CD4-positive, alpha-beta memory T cell (primary cell): Measurements from ENCODE around the gene SLC2A10. TPM values are rescaled to one million over a fixed set of nuclear protein-coding genes. Genes with fewer than 3 reads are reported as not detected.

Experiments used
- CTCF ChIA-PET: fragments of 350-600 bp; sonication (Branson Sonifier 250); formaldehyde crosslinking; loops from one replicate; lab custom pipeline; 2021; ENCODE audit warnings: inconsistent platforms; ENCODE audit not compliant: partially characterized antibody; lab: Charles Lee
- POLR2A ChIA-PET: fragments of 350-600 bp; sonication (Branson Sonifier 250); formaldehyde crosslinking; loops from one replicate; lab custom pipeline; 2021; ENCODE audit not compliant: partially characterized antibody; lab: Charles Lee
- DNase-seq, 5 donors: peaks; one replicate each; pipeline versions ENCODE4 v3.0.0 to v3.0.0-alpha.2; 2020 to 2022; ENCODE audit warnings: mixed read lengths in 1 of 5
- H3K27ac ChIP-seq: one replicate; pipeline ENCODE4 v1.7.0; 2013; ENCODE audit warnings: low read depth, low read length
- H3K27me3 ChIP-seq: 2 replicates; pipeline ENCODE4 v1.7.0; 2013; ENCODE audit warnings: mild to moderate bottlenecking, low read length, moderate library complexity; ENCODE audit not compliant: insufficient read depth
- H3K36me3 ChIP-seq: 2 replicates; pipeline ENCODE4 v1.7.0; 2013; ENCODE audit warnings: mild to moderate bottlenecking, low read length, moderate library complexity; ENCODE audit not compliant: insufficient read depth
- H3K4me1 ChIP-seq: 2 replicates; pipeline ENCODE4 v1.7.0; 2013; ENCODE audit warnings: mild to moderate bottlenecking, low read length, moderate library complexity; ENCODE audit not compliant: insufficient read depth
- H3K4me3 ChIP-seq, 2 donors: one replicate each; pipeline ENCODE4 v1.7.0; 2013; ENCODE audit warnings: low read length in 2 of 2, mild to moderate bottlenecking in 1 of 2
- H3K9me3 ChIP-seq, 2 donors: one replicate each; pipeline ENCODE4 v1.7.0; 2013; ENCODE audit warnings: low read length in 2 of 2, control low read depth in 1 of 2; ENCODE audit not compliant: control insufficient read depth in 1 of 2
- H3K27ac Mint-ChIP-seq, 7 donors: one replicate each; pipeline ENCODE4 v1.8.0; 2020 to 2021; ENCODE audit warnings: mixed read lengths in 7 of 7, mild to moderate bottlenecking in 6 of 7, inconsistent platforms in 3 of 7, moderate library complexity in 3 of 7
- H3K27me3 Mint-ChIP-seq, 2 donors: one replicate each; pipeline ENCODE4 v1.8.0; 2020 to 2021; ENCODE audit warnings: mixed read lengths in 2 of 2
- H3K36me3 Mint-ChIP-seq, 2 donors: one replicate each; pipeline ENCODE4 v1.8.0; 2020 to 2021; ENCODE audit warnings: mixed read lengths in 2 of 2, inconsistent platforms in 1 of 2, mild to moderate bottlenecking in 1 of 2
- H3K4me1 Mint-ChIP-seq, 4 donors: one replicate each; pipeline ENCODE4 v1.8.0; 2020 to 2021; ENCODE audit warnings: mixed read lengths in 4 of 4, mild to moderate bottlenecking in 1 of 4
- H3K4me3 Mint-ChIP-seq, 8 donors: one replicate each; pipeline ENCODE4 v1.8.0; 2020 to 2021; ENCODE audit warnings: mixed read lengths in 8 of 8, mild to moderate bottlenecking in 7 of 8, moderate library complexity in 6 of 8, inconsistent platforms in 3 of 8
- H3K9me3 Mint-ChIP-seq, 8 donors: one replicate each; pipeline ENCODE4 v1.8.0; 2020 to 2021; ENCODE audit warnings: mixed read lengths in 8 of 8, mild to moderate bottlenecking in 5 of 8, inconsistent platforms in 3 of 8, moderate library complexity in 1 of 8
- intact Hi-C: fragments of 100-400 bp; cut with micrococcal nuclease; formaldehyde crosslinking; loops from one replicate; pipeline ENCODE4 v1.15.1; 2023
- polyA plus RNA-seq, 2 donors: library from polyadenylated mRNA; unstranded; fragments of 300-500 nt; fragmentation: Illumina TruSeq; gene quantifications; one replicate each; pipeline ENCODE4 v1.2.3, GENCODE V29; 2021
- total RNA-seq, 2 experiments: library from RNA; stranded (reverse); gene quantifications; one replicate each; pipeline ENCODE4 v1.2.3, GENCODE V29; 2021

SLC2A10 gene
- total and polyA plus RNA-seq, 4 experiments from 2014 or later: not detected

GRCh38 chr20:46749147-46749546 lies 39.7 kb downstream of the SLC2A10 start:
- Mint-ChIP-seq H3K4me3 (no peak overlapping the region), H3K36me3 (no peaks in the 10 kb centered on the region), H3K27ac (no peak overlapping the region), H3K9me3 (peaks cover 0 to 3% (median 0%) of the 10 kb centered on the region in 8 donors), H3K27me3 (peaks cover 35 to 44% of the 10 kb centered on the region in 2 donors), H3K4me1 (peaks cover 0 to 4% (median 1%) of the 10 kb centered on the region in 4 donors)
- Histone ChIP-seq H3K27me3 (no peaks in the 10 kb centered on the region), H3K9me3 (no peaks in the 10 kb centered on the region), H3K36me3 (no peaks in the 10 kb centered on the region), H3K27ac (no peak overlapping the region), H3K4me3 (no peak overlapping the region), H3K4me1 (no peaks in the 10 kb centered on the region)
- CTCF ChIA-PET: interaction anchor here (1.0 kb wide), 1 partner anchor 635 kb away, joined by 4 read pairs; no protein-coding TSS in a partner anchor
- POLR2A ChIA-PET: no interaction called here
- intact Hi-C loops: no loop called here
- DNase-seq: no peak

- H3K4me3 Mint-ChIP-seq: no peak overlapping the region
- H3K4me3 ChIP-seq: no peak overlapping the region
- CTCF ChIA-PET: interaction anchor here (0.9 to 3.7 kb wide), 4 partner anchors 11 to 13 kb away, joined by 3 to 21 read pairs (median 6); no protein-coding TSS in a partner anchor
- H3K4me1 ChIP-seq: no peaks in the 10 kb centered on the region
- peaks cover 23 to 33% of the 10 kb centered on the region in 2 donors for H3K27me3 Mint-ChIP-seq
- peaks cover 0 to 4% (median 1%) of the 10 kb centered on the region in 4 donors for H3K4me1 Mint-ChIP-seq
- H3K27ac ChIP-seq: no peak overlapping the region
- intact Hi-C loops: no loop called here
- POLR2A ChIA-PET: no interaction called here
- H3K9me3 Mint-ChIP-seq: peaks cover 0 to 2% (median 0%) of the 10 kb centered on the region in 8 donors
- H3K36me3 Mint-ChIP-seq: no peaks in the 10 kb centered on the region
- no peaks in the 10 kb centered on the region for H3K36me3 ChIP-seq
- H3K27ac Mint-ChIP-seq: no peak overlapping the region
- no peaks in the 10 kb centered on the region for H3K27me3 ChIP-seq
- no peak for DNase-seq
- no peaks in the 10 kb centered on the region for H3K9me3 ChIP-seq
Observed at GRCh38 chr20:46751856-46752255, 42.4 kb downstream of the SLC2A10 start.

- no peaks in the 10 kb centered on the region for H3K9me3 ChIP-seq
- no peaks in the 10 kb centered on the region for H3K36me3 ChIP-seq
- DNase-seq: peak in 4 of 5 donors; percentile 13 to 32 (median 24)
- no peak overlapping the region for H3K27ac Mint-ChIP-seq
- H3K27me3 ChIP-seq: no peaks in the 10 kb centered on the region
- H3K36me3 Mint-ChIP-seq: no peaks in the 10 kb centered on the region
- H3K4me3 Mint-ChIP-seq: no peak overlapping the region
- peaks cover 21 to 25% of the 10 kb centered on the region in 2 donors for H3K27me3 Mint-ChIP-seq
- no peaks in the 10 kb centered on the region for H3K4me1 ChIP-seq
- ChIA-PET CTCF (interaction anchor here (1.2 to 3.7 kb wide), 4 partner anchors 11 to 25 kb away, joined by 3 to 21 read pairs (median 7); no protein-coding TSS in a partner anchor), POLR2A (no interaction called here)
- H3K9me3 Mint-ChIP-seq: no peaks in the 10 kb centered on the region
- intact Hi-C loops: no loop called here
- peaks cover 0 to 4% (median 1%) of the 10 kb centered on the region in 4 donors for H3K4me1 Mint-ChIP-seq
- H3K27ac ChIP-seq: no peak overlapping the region
- no peak overlapping the region for H3K4me3 ChIP-seq
Observed at GRCh38 chr20:46752728-46753127, 43.3 kb downstream of the SLC2A10 start.

- peaks cover 3 to 10% (median 5%) of the 10 kb centered on the region in 4 donors for H3K4me1 Mint-ChIP-seq
- no peak overlapping the region for H3K27ac ChIP-seq
- no peaks in the 10 kb centered on the region for H3K4me1 ChIP-seq
- H3K27ac Mint-ChIP-seq: no peak overlapping the region
- peaks cover 12 to 14% of the 10 kb centered on the region in 2 donors for H3K27me3 Mint-ChIP-seq
- intact Hi-C loops: no loop called here
- H3K9me3 Mint-ChIP-seq: no peaks in the 10 kb centered on the region
- no peaks in the 10 kb centered on the region for H3K36me3 Mint-ChIP-seq
- H3K36me3 ChIP-seq: no peaks in the 10 kb centered on the region
- DNase-seq: no peak
- H3K4me3 ChIP-seq: no peak overlapping the region
- no peaks in the 10 kb centered on the region for H3K9me3 ChIP-seq
- POLR2A ChIA-PET: no interaction called here
- CTCF ChIA-PET: interaction anchor here (1.1 to 3.7 kb wide), 2 partner anchors 8 to 11 kb away, joined by 3 to 21 read pairs; no protein-coding TSS in a partner anchor
- no peak overlapping the region for H3K4me3 Mint-ChIP-seq
- H3K27me3 ChIP-seq: no peaks in the 10 kb centered on the region
Observed at GRCh38 chr20:46755483-46756413, 46.3 kb downstream of the SLC2A10 start.

- intact Hi-C loops: no loop called here
- Mint-ChIP-seq H3K36me3 (no peaks in the 10 kb centered on the region), H3K27me3 (peaks cover 12% of the 10 kb centered on the region in 2 donors), H3K27ac (no peak overlapping the region), H3K4me3 (no peak overlapping the region), H3K9me3 (no peaks in the 10 kb centered on the region), H3K4me1 (peaks cover 3 to 10% (median 5%) of the 10 kb centered on the region in 4 donors)
- H3K9me3 ChIP-seq: no peaks in the 10 kb centered on the region
- H3K4me1 ChIP-seq: no peaks in the 10 kb centered on the region
- H3K27ac ChIP-seq: no peak overlapping the region
- ChIA-PET POLR2A (no interaction called here), CTCF (no interaction called here)
- no peaks in the 10 kb centered on the region for H3K36me3 ChIP-seq
- H3K4me3 ChIP-seq: no peak overlapping the region
- no peak for DNase-seq
- no peaks in the 10 kb centered on the region for H3K27me3 ChIP-seq
Observed at GRCh38 chr20:46756419-46756818, 47.0 kb downstream of the SLC2A10 start.

- DNase-seq: no peak
- H3K4me3 ChIP-seq: no peak overlapping the region
- Mint-ChIP-seq H3K4me3 (no peak overlapping the region), H3K9me3 (no peaks in the 10 kb centered on the region), H3K4me1 (peaks cover 3 to 10% (median 5%) of the 10 kb centered on the region in 4 donors), H3K27me3 (peaks cover 9 to 11% of the 10 kb centered on the region in 2 donors), H3K36me3 (no peaks in the 10 kb centered on the region), H3K27ac (peak overlapping the region in 1 of 7 donors; percentile 55)
- no peaks in the 10 kb centered on the region for H3K27me3 ChIP-seq
- ChIA-PET CTCF (interaction anchor here (0.8 to 2.0 kb wide), 2 partner anchors 10 kb away, joined by 3 to 7 read pairs; no protein-coding TSS in a partner anchor), POLR2A (no interaction called here)
- H3K27ac ChIP-seq: no peak overlapping the region
- no peaks in the 10 kb centered on the region for H3K36me3 ChIP-seq
- no peaks in the 10 kb centered on the region for H3K4me1 ChIP-seq
- H3K9me3 ChIP-seq: no peaks in the 10 kb centered on the region
- intact Hi-C loops: no loop called here
Observed at GRCh38 chr20:46757135-46757534, 47.7 kb downstream of the SLC2A10 start.
